ENCODE data around the gene RGS19.

DNA sequence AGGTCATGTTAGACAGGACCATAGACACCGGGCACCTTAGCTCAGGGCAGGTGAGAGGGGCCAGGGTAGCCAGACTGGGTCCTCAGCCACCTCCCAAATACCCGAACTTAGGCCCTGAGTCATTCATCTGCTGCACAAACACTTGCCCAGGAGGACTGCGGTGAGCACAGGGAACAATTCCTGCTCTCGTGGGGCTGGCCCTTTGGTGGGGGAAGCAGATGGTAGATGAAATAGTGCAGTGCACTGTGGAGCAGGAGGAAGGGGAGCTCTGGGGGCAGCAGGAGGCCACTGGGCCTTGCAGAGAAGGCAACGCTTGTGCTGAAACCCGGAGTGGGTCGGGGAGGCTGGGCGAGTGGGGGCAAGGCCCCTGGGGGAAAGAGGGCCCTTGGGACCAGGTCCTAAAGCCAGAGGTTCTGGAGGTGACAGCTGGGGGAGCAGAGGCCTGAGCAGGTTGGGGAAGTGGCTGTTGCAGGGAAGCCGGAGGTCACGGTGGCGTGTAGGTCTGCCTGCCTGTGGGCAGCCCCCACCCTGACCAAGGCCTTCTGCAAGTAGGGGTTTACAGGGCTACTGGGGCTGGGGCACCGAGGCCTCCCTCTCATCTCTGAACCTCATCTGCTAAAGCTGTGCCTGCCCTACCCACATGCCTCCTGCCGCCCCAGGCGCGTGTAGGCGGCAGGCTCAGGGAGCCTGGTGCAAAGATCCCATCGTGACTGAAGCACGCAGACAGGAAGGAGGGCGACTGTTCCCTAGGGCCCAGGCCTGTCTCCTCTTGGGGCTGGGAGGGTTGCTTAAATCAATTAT lies 32.7 kb upstream of the RGS19 start:
- TF ChIP-seq, protein P1, sequence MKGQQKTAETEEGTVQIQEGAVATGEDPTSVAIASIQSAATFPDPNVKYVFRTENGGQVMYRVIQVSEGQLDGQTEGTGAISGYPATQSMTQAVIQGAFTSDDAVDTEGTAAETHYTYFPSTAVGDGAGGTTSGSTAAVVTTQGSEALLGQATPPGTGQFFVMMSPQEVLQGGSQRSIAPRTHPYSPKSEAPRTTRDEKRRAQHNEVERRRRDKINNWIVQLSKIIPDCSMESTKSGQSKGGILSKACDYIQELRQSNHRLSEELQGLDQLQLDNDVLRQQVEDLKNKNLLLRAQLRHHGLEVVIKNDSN (IDR thresholded peaks at IDR 0.05): no peak
- TF ChIP-seq CEBPB (IDR thresholded peaks at IDR 0.05) (no peak), EGR1 (IDR thresholded peaks at IDR 0.05) (no peak), TEAD4 (IDR thresholded peaks at IDR 0.05) (no peak)
- TF ChIP-seq, protein P2, sequence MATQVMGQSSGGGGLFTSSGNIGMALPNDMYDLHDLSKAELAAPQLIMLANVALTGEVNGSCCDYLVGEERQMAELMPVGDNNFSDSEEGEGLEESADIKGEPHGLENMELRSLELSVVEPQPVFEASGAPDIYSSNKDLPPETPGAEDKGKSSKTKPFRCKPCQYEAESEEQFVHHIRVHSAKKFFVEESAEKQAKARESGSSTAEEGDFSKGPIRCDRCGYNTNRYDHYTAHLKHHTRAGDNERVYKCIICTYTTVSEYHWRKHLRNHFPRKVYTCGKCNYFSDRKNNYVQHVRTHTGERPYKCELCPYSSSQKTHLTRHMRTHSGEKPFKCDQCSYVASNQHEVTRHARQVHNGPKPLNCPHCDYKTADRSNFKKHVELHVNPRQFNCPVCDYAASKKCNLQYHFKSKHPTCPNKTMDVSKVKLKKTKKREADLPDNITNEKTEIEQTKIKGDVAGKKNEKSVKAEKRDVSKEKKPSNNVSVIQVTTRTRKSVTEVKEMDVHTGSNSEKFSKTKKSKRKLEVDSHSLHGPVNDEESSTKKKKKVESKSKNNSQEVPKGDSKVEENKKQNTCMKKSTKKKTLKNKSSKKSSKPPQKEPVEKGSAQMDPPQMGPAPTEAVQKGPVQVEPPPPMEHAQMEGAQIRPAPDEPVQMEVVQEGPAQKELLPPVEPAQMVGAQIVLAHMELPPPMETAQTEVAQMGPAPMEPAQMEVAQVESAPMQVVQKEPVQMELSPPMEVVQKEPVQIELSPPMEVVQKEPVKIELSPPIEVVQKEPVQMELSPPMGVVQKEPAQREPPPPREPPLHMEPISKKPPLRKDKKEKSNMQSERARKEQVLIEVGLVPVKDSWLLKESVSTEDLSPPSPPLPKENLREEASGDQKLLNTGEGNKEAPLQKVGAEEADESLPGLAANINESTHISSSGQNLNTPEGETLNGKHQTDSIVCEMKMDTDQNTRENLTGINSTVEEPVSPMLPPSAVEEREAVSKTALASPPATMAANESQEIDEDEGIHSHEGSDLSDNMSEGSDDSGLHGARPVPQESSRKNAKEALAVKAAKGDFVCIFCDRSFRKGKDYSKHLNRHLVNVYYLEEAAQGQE (IDR thresholded peaks at IDR 0.05; ENCODE audit: low read depth): no peak
- TF ChIP-seq, protein P3, sequence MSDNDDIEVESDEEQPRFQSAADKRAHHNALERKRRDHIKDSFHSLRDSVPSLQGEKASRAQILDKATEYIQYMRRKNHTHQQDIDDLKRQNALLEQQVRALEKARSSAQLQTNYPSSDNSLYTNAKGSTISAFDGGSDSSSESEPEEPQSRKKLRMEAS (IDR thresholded peaks at IDR 0.05): no peak
